RWPE2 (cell line): ENCODE results near the gene MYO7A.

Experiments
- ATAC-seq: fragments of 200-7000 bp; cut with Tn5 transposase; 3 replicates; pipeline ENCODE4 v1.9.1; 2021; ENCODE audit warnings: low read depth
- DNase-seq: peaks from one replicate; pipeline ENCODE4 v3.0.0-alpha.2; 2020; ENCODE audit warnings: low spot score
- H3K27ac ChIP-seq: fragments of 450-650 bp; 2 replicates; pipeline ENCODE4 v1.5.1; 2017; ENCODE audit warnings: mild to moderate bottlenecking; ENCODE audit not compliant: poor library complexity, severe bottlenecking
- H3K27me3 ChIP-seq: fragments of 250-450 bp; sonication (Bioruptor Pico); 2 replicates; pipeline ENCODE4 v1.5.1; 2021; ENCODE audit warnings: mild to moderate bottlenecking, moderate library complexity; ENCODE audit not compliant: insufficient read depth, poor library complexity, severe bottlenecking
- H3K36me3 ChIP-seq: fragments of 250-450 bp; sonication (Bioruptor Pico); 2 replicates; pipeline ENCODE4 v1.5.1; 2020; ENCODE audit warnings: low read depth, mild to moderate bottlenecking, moderate library complexity
- H3K4me1 ChIP-seq: fragments of 250-450 bp; sonication (Bioruptor Pico); 2 replicates; pipeline ENCODE4 v1.5.1; 2021; ENCODE audit warnings: mild to moderate bottlenecking, moderate library complexity; ENCODE audit not compliant: insufficient read depth, poor library complexity, severe bottlenecking
- H3K4me3 ChIP-seq: fragments of 250-450 bp; sonication (Bioruptor Pico); 2 replicates; pipeline ENCODE4 v1.5.1; 2021; ENCODE audit warnings: mild to moderate bottlenecking, moderate library complexity; ENCODE audit not compliant: severe bottlenecking
- H3K9me3 ChIP-seq: fragments of 250-450 bp; sonication (Bioruptor Pico); 2 replicates; pipeline ENCODE4 v1.5.1; 2021; ENCODE audit warnings: mild to moderate bottlenecking, moderate library complexity; ENCODE audit not compliant: severe bottlenecking
- TF ChIP-seq, protein P1 (sequence below): fragments of 450-650 bp; IDR thresholded peaks from one replicate; pipeline ENCODE4 v1.5.1; 2017; ENCODE audit warnings: mild to moderate bottlenecking, moderate library complexity; ENCODE audit not compliant: poor library complexity, severe bottlenecking

MYO7A gene

GRCh38 chr11:77189588-77190210 is 61.7 kb downstream of the MYO7A start:
- DNase-seq (no peak), ATAC-seq (no peak)
- Histone ChIP-seq H3K27me3 (no peaks in the 10 kb centered on the region), H3K4me3 (no peak overlapping the region), H3K36me3 (no peaks in the 10 kb centered on the region), H3K27ac (no peak overlapping the region), H3K9me3 (no peaks in the 10 kb centered on the region), H3K4me1 (no peaks in the 10 kb centered on the region)
- TF ChIP-seq, protein P1, sequence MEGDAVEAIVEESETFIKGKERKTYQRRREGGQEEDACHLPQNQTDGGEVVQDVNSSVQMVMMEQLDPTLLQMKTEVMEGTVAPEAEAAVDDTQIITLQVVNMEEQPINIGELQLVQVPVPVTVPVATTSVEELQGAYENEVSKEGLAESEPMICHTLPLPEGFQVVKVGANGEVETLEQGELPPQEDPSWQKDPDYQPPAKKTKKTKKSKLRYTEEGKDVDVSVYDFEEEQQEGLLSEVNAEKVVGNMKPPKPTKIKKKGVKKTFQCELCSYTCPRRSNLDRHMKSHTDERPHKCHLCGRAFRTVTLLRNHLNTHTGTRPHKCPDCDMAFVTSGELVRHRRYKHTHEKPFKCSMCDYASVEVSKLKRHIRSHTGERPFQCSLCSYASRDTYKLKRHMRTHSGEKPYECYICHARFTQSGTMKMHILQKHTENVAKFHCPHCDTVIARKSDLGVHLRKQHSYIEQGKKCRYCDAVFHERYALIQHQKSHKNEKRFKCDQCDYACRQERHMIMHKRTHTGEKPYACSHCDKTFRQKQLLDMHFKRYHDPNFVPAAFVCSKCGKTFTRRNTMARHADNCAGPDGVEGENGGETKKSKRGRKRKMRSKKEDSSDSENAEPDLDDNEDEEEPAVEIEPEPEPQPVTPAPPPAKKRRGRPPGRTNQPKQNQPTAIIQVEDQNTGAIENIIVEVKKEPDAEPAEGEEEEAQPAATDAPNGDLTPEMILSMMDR: no peak

DNA sequence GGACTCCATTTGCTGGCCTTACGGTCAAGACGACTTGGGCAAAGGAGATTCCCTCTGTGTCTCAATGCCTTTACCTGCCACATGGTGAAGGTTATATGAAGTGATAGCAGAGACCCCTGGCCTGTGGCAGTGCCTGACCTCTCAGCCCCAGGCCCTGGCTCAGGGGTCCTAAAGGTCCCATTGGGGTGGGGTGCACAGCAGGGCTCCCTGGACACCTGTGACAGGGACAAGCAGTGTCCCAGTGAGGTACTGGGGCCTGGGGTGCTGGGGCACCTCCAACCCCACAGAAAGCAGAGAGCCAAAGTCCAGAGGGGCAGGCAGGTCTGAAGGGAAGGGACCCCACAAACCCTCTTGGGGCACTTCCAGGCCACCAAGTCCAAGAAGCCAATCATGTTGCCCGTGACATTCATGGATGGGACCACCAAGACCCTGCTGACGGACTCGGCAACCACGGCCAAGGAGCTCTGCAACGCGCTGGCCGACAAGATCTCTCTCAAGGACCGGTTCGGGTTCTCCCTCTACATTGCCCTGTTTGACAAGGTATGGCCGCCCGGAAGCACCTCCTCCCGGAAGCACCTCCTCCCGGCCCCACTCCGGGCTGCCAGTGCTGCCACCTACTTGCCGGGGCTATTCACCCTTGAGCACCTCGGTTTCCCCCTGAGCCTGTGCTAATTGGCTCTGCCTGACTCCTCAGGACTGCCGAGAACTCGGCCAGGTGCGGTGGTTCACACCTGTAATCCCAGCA is 62.5 kb downstream of the MYO7A start:
- Histone ChIP-seq H3K36me3 (no peaks in the 10 kb centered on the region), H3K9me3 (no peaks in the 10 kb centered on the region), H3K27ac (no peak overlapping the region), H3K4me1 (no peaks in the 10 kb centered on the region), H3K27me3 (no peaks in the 10 kb centered on the region), H3K4me3 (no peak overlapping the region)
- ATAC-seq: no peak
- DNase-seq: no peak
- TF ChIP-seq, protein P1: no peak

- peak overlapping the region; percentile 6 for H3K4me3 ChIP-seq
- no peaks in the 10 kb centered on the region for H3K4me1 ChIP-seq
- TF ChIP-seq, protein P1: no peak
- H3K9me3 ChIP-seq: no peaks in the 10 kb centered on the region
- H3K27ac ChIP-seq: no peak overlapping the region
- no peaks in the 10 kb centered on the region for H3K27me3 ChIP-seq
- H3K36me3 ChIP-seq: no peaks in the 10 kb centered on the region
- ATAC-seq (no peak), DNase-seq (no peak)
Measured at GRCh38 chr11:77191429-77191822, 63.4 kb downstream of the MYO7A start.

DNA sequence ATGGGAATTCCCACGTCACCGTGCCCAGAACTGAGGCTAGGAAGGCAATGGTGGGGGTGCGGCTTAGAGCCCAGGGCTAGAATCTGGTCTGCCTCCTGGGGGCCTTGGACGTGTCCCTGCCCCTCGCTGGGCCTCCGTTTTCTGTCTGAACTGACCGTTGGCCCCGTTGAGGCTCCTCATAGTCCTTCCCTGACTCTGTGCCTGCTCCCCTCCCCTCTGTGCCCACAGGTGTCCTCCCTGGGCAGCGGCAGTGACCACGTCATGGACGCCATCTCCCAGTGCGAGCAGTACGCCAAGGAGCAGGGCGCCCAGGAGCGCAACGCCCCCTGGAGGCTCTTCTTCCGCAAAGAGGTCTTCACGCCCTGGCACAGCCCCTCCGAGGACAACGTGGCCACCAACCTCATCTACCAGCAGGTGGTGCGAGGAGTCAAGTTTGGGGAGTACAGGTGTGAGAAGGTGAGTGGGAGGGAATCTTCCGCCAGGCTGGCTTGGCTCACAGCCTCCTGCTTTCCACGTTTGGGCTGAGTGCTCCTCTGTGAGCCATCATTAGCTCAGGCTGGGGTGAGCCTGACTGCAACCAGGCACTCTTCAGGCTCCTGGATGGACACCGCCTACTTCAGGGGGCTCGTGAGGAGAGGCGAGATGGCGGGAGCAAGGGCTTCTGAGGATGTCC is 63.9 kb downstream of the MYO7A start:
- Histone ChIP-seq H3K36me3 (no peaks in the 10 kb centered on the region), H3K27ac (no peak overlapping the region), H3K27me3 (no peaks in the 10 kb centered on the region), H3K4me1 (no peaks in the 10 kb centered on the region), H3K4me3 (peak overlapping the region; percentile 6), H3K9me3 (no peaks in the 10 kb centered on the region)
- no peak for DNase-seq
- TF ChIP-seq, protein P1: peak; percentile 94
- ATAC-seq: peak; percentile 82

DNA sequence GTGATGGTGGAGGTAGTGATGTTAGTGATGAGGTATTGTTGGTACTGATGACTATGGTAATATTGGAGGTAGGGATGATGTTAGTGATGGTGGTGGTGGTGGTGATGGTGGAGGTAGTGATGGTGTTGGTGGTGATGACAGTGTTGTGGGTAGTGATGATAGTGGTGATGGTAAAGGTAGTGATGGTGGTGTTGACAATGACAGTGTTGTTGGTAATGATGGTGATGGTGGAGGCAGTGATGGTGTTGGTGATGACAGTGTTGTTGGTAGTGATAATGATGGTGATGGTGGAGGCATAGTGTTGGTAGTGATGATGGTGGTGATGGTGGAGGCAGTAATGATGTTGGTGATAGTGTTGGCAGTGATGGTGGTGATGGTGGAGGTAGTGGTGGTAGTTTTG is 65.1 kb downstream of the MYO7A start:
- Histone ChIP-seq H3K9me3 (no peaks in the 10 kb centered on the region), H3K27me3 (no peaks in the 10 kb centered on the region), H3K4me1 (no peaks in the 10 kb centered on the region), H3K36me3 (no peaks in the 10 kb centered on the region), H3K4me3 (no peak overlapping the region), H3K27ac (no peak overlapping the region)
- DNase-seq: no peak
- ATAC-seq: no peak
- TF ChIP-seq, protein P1: no peak
